Panc1 (cell line): Measurements from ENCODE around the gene MROH2A.

ENCODE experiments used
- POLR2AphosphoS5 ChIP-seq: IDR thresholded peaks from 2 replicates; pipeline ENCODE4 v1.6.1; 2012; ENCODE audit warnings: mild to moderate bottlenecking, low read depth, low read length, moderate library complexity
- TCF7L2 ChIP-seq: IDR thresholded peaks from 2 replicates; pipeline ENCODE4 v1.6.1; 2011; ENCODE audit warnings: mild to moderate bottlenecking, low read depth, low read length, inconsistent platforms
- TF ChIP-seq, protein P1 (sequence below): fragments of 450-650 bp; IDR thresholded peaks from 2 replicates; pipeline ENCODE4 v1.5.1; 2017; ENCODE audit warnings: mild to moderate bottlenecking
- TF ChIP-seq, protein P2 (sequence below), 2 experiments: IDR thresholded peaks; 2 replicates each; pipeline ENCODE4 v1.6.1; 2011 to 2012; ENCODE audit warnings: low read depth in 2 of 2, control low read depth in 1 of 2, low read length in 1 of 2, mild to moderate bottlenecking in 1 of 2, moderate library complexity in 1 of 2; ENCODE audit not compliant: insufficient read depth in 1 of 2

DNA sequence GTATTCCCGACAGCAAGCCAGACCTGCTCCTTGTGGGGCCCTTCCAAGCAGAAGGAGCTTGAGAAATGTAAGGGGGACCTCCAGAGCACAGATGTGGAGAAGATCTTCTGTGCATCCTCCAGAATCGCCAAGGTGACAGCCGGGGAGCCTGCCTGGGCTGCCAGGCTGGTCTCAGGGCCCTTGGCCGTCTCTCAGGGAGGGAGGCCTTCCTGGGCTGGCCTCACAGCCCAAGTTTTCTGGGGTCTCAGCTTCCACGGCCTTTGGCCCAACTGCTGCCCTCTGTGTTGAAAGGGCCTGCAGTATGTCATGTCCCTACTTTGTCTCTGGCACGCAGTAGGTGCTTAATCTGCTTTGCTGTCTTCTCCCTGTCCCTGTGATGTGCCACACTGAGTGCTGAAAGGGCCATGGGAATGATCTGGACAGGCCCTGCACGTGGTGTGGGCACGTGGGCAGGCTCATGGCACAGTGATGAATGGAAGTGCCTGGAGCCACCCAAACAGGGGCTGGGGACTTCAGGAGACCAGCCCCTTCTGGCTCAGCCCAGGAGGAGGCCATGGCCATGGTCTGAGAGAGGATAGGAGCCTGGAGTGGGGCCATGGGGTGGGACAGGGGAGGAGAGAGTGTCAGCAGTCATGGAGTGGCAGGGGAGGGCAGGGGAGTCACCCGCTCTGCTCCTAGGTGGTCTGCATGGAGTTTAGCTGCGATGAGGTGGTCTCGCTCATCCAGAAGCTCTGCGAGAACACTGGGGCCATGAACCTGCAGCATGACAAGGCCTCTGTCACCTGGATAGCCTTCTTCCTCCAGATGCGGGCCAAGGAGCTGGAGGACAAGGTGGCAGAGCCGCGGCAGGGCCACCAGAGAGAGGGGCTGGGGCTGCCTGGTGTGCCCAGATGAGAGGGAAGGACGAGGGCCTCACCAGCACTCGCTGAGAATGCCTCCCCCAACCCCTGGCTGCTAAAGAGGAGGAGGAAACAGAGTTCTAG lies 40.8 kb downstream of the MROH2A start:
- TF ChIP-seq, protein P1, sequence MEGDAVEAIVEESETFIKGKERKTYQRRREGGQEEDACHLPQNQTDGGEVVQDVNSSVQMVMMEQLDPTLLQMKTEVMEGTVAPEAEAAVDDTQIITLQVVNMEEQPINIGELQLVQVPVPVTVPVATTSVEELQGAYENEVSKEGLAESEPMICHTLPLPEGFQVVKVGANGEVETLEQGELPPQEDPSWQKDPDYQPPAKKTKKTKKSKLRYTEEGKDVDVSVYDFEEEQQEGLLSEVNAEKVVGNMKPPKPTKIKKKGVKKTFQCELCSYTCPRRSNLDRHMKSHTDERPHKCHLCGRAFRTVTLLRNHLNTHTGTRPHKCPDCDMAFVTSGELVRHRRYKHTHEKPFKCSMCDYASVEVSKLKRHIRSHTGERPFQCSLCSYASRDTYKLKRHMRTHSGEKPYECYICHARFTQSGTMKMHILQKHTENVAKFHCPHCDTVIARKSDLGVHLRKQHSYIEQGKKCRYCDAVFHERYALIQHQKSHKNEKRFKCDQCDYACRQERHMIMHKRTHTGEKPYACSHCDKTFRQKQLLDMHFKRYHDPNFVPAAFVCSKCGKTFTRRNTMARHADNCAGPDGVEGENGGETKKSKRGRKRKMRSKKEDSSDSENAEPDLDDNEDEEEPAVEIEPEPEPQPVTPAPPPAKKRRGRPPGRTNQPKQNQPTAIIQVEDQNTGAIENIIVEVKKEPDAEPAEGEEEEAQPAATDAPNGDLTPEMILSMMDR, result no peak
- no peak for TF ChIP-seq POLR2AphosphoS5
- TF ChIP-seq, protein P2, sequence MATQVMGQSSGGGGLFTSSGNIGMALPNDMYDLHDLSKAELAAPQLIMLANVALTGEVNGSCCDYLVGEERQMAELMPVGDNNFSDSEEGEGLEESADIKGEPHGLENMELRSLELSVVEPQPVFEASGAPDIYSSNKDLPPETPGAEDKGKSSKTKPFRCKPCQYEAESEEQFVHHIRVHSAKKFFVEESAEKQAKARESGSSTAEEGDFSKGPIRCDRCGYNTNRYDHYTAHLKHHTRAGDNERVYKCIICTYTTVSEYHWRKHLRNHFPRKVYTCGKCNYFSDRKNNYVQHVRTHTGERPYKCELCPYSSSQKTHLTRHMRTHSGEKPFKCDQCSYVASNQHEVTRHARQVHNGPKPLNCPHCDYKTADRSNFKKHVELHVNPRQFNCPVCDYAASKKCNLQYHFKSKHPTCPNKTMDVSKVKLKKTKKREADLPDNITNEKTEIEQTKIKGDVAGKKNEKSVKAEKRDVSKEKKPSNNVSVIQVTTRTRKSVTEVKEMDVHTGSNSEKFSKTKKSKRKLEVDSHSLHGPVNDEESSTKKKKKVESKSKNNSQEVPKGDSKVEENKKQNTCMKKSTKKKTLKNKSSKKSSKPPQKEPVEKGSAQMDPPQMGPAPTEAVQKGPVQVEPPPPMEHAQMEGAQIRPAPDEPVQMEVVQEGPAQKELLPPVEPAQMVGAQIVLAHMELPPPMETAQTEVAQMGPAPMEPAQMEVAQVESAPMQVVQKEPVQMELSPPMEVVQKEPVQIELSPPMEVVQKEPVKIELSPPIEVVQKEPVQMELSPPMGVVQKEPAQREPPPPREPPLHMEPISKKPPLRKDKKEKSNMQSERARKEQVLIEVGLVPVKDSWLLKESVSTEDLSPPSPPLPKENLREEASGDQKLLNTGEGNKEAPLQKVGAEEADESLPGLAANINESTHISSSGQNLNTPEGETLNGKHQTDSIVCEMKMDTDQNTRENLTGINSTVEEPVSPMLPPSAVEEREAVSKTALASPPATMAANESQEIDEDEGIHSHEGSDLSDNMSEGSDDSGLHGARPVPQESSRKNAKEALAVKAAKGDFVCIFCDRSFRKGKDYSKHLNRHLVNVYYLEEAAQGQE (IDR thresholded peaks at IDR 0.05; ENCODE audit: insufficient read depth in 1 of 2, low read depth in 2 of 2, low read length in 1 of 2), result no peak
- TF ChIP-seq TCF7L2, result no peak
